H9 (cell line): ENCODE data around the gene CUL4A. TPM values are rescaled to one million over a fixed set of nuclear protein-coding genes. Genes with fewer than 3 reads are reported as not detected.

ENCODE experiments used
- DNase-seq: peaks from one replicate; pipeline ENCODE4 v3.0.0-alpha.2; 2017
- H2AFZ ChIP-seq: one replicate; pipeline ENCODE4 v1.6.1; 2013; ENCODE audit warnings: mild to moderate bottlenecking, low read length, control low read depth, moderate library complexity
- H2AK5ac ChIP-seq: 2 replicates; pipeline ENCODE4 v1.6.1; 2013; ENCODE audit warnings: low read length, control low read depth, mixed read lengths; ENCODE audit not compliant: insufficient read length
- H2BK120ac ChIP-seq: one replicate; pipeline ENCODE4 v1.6.1; 2013; ENCODE audit warnings: low read depth, mild to moderate bottlenecking, low read length, control low read depth, inconsistent platforms; ENCODE audit not compliant: poor library complexity, severe bottlenecking
- H2BK12ac ChIP-seq: 2 replicates; pipeline ENCODE4 v1.6.1; 2013; ENCODE audit warnings: low read length, control low read depth, mixed read lengths, low read depth; ENCODE audit not compliant: insufficient read length
- H2BK15ac ChIP-seq: 2 replicates; pipeline ENCODE4 v1.6.1; 2013; ENCODE audit warnings: low read depth, low read length, control low read depth
- H2BK20ac ChIP-seq: one replicate; pipeline ENCODE4 v1.6.1; 2013; ENCODE audit warnings: low read depth, mild to moderate bottlenecking, low read length, control low read depth, inconsistent platforms; ENCODE audit not compliant: poor library complexity, severe bottlenecking
- H2BK5ac ChIP-seq: 2 replicates; pipeline ENCODE4 v1.6.1; 2013; ENCODE audit warnings: low read length, control low read depth, mixed read lengths; ENCODE audit not compliant: insufficient read length
- H3K14ac ChIP-seq: 2 replicates; pipeline ENCODE4 v1.6.1; 2013; ENCODE audit warnings: low read length, control low read depth; ENCODE audit not compliant: insufficient read depth
- H3K18ac ChIP-seq: 2 replicates; pipeline ENCODE4 v1.6.1; 2013; ENCODE audit warnings: low read depth, mild to moderate bottlenecking, mixed read lengths, low read length, control low read depth; ENCODE audit not compliant: insufficient read length
- H3K23ac ChIP-seq: 2 replicates; pipeline ENCODE4 v1.6.1; 2013; ENCODE audit warnings: low read length, control low read depth, mixed read lengths, low read depth; ENCODE audit not compliant: insufficient read length
- H3K23me2 ChIP-seq: 2 replicates; pipeline ENCODE4 v1.6.1; 2013; ENCODE audit warnings: low read depth, mild to moderate bottlenecking, mixed read lengths, low read length, control low read depth; ENCODE audit not compliant: insufficient read length, poor library complexity, severe bottlenecking
- H3K27ac ChIP-seq: 2 replicates; pipeline ENCODE4 v1.5.1; 2013; ENCODE audit warnings: low read length, control low read depth, mixed read lengths, low read depth; ENCODE audit not compliant: insufficient read length
- H3K27me3 ChIP-seq: 2 replicates; pipeline ENCODE4 v1.6.1; 2013; ENCODE audit warnings: low read length, control low read depth, inconsistent platforms; ENCODE audit not compliant: insufficient read depth
- H3K4ac ChIP-seq: 2 replicates; pipeline ENCODE4 v1.6.1; 2013; ENCODE audit warnings: low read depth, mild to moderate bottlenecking, control low read depth, inconsistent platforms, low read length, moderate library complexity
- H3K4me1 ChIP-seq: 2 replicates; pipeline ENCODE4 v1.6.1; 2013; ENCODE audit warnings: low read length, control low read depth, inconsistent platforms; ENCODE audit not compliant: insufficient read depth
- H3K4me2 ChIP-seq: 2 replicates; pipeline ENCODE4 v1.6.1; 2013; ENCODE audit warnings: low read length, control low read depth, mixed read lengths; ENCODE audit not compliant: insufficient read length, insufficient read depth
- H3K56ac ChIP-seq: 2 replicates; pipeline ENCODE4 v1.6.1; 2013; ENCODE audit warnings: low read depth, mild to moderate bottlenecking, mixed read lengths, low read length, control low read depth; ENCODE audit not compliant: insufficient read length
- H3K79me1 ChIP-seq: 2 replicates; pipeline ENCODE4 v1.6.1; 2013; ENCODE audit warnings: low read depth, mild to moderate bottlenecking, moderate library complexity, low read length, control low read depth, inconsistent platforms; ENCODE audit not compliant: insufficient read depth, poor library complexity, severe bottlenecking
- H3K79me2 ChIP-seq: 2 replicates; pipeline ENCODE4 v1.6.1; 2013; ENCODE audit warnings: low read length, control low read depth, inconsistent platforms; ENCODE audit not compliant: insufficient read depth
- H3K9ac ChIP-seq: 2 replicates; pipeline ENCODE4 v1.6.1; 2013; ENCODE audit warnings: low read length, control low read depth, mixed read lengths; ENCODE audit not compliant: insufficient read length; ENCODE audit errors: extremely low read depth
- H3K9me3 ChIP-seq: one replicate; pipeline ENCODE4 v1.6.1; 2013; ENCODE audit warnings: low read depth, low read length, inconsistent platforms; ENCODE audit not compliant: control insufficient read depth
- H3T11ph ChIP-seq: one replicate; pipeline ENCODE4 v1.6.1; 2013; ENCODE audit warnings: mild to moderate bottlenecking, low read length, control low read depth, inconsistent platforms
- H4K20me1 ChIP-seq: one replicate; pipeline ENCODE4 v1.6.1; 2013; ENCODE audit not compliant: control insufficient read depth, insufficient read length, insufficient read depth
- H4K5ac ChIP-seq: 2 replicates; pipeline ENCODE4 v1.6.1; 2013; ENCODE audit warnings: low read depth, mild to moderate bottlenecking, mixed read lengths, low read length, control low read depth; ENCODE audit not compliant: insufficient read length
- H4K8ac ChIP-seq: replicated peaks from 2 replicates; pipeline ENCODE4 v1.6.1; 2013; ENCODE audit warnings: low read length, control low read depth, mixed read lengths, low read depth; ENCODE audit not compliant: insufficient read length
- H4K91ac ChIP-seq: 2 replicates; pipeline ENCODE4 v1.6.1; 2013; ENCODE audit warnings: low read depth, mild to moderate bottlenecking, moderate library complexity, mixed read lengths, low read length, control low read depth; ENCODE audit not compliant: insufficient read length
- H3K27ac Mint-ChIP-seq, 3 experiments: 2 replicates in 2 of 3; 3 replicates in 1 of 3; pipeline ENCODE4 v1.8.0; 2020 to 2021; ENCODE audit warnings: mixed read lengths in 3 of 3, mild to moderate bottlenecking in 1 of 3, moderate library complexity in 1 of 3
- H3K27me3 Mint-ChIP-seq: 2 replicates; pipeline ENCODE4 v1.8.0; 2021; ENCODE audit warnings: low read depth, mild to moderate bottlenecking, moderate library complexity, mixed read lengths
- H3K36me3 Mint-ChIP-seq, 3 experiments: 2 replicates in 2 of 3; 3 replicates in 1 of 3; pipeline ENCODE4 v1.8.0; 2020 to 2021; ENCODE audit warnings: low read depth in 3 of 3, mixed read lengths in 3 of 3; ENCODE audit not compliant: insufficient read depth in 1 of 3
- H3K4me1 Mint-ChIP-seq, 2 experiments: 2 replicates each; pipeline ENCODE4 v1.8.0; 2020; ENCODE audit warnings: mixed read lengths in 2 of 2
- H3K4me3 Mint-ChIP-seq, 2 experiments: 2 replicates in 1 of 2; 3 replicates in 1 of 2; pipeline ENCODE4 v1.8.0; 2020 to 2021; ENCODE audit warnings: mild to moderate bottlenecking in 2 of 2, mixed read lengths in 2 of 2, moderate library complexity in 1 of 2
- H3K9me3 Mint-ChIP-seq, 2 experiments: 2 replicates in 1 of 2; 3 replicates in 1 of 2; pipeline ENCODE4 v1.8.0; 2020; ENCODE audit warnings: mild to moderate bottlenecking in 2 of 2, mixed read lengths in 2 of 2, moderate library complexity in 1 of 2
- CTCF ChIP-seq: fragments of 200-600 bp; sonication (generic); conservative IDR thresholded peaks from 3 replicates; pipeline ENCODE4 v1.8.0; 2021; ENCODE audit warnings: antibody characterized with exemption, mild to moderate bottlenecking
- WGBS: extraction: QIAGEN DNeasy Blood & Tissue Kit; methylation state at CpG from one replicate; pipeline ENCODE4 v1.1.7; 2013; ENCODE audit warnings: missing lambda C conversion rate, low lambda C conversion rate, mixed read lengths; ENCODE audit not compliant: insufficient read length; ENCODE audit errors: extremely low coverage; 5-methylcytosine and 5-hydroxymethylcytosine counted together
- total RNA-seq: library from RNA; stranded (reverse); gene quantifications from 2 replicates; pipeline ENCODE4 v1.2.1, GENCODE V29; 2021

Gene CUL4A
- total RNA-seq, 1 experiment from 2014 or later, result 97.9 TPM

- Histone ChIP-seq H3K27ac (no peak overlapping the region), H3K4me2 (no peak overlapping the region), H3K4me1 (no peaks in the 10 kb centered on the region), H3K56ac (no peak overlapping the region), H3K14ac (no peak overlapping the region), H3K18ac (no peak overlapping the region), H4K5ac (no peak overlapping the region), H2AK5ac (no peak overlapping the region), H4K8ac (no peak overlapping the region), H2BK15ac (no peak overlapping the region), H3K79me2 (no peaks in the 10 kb centered on the region), H3K9ac (no peak overlapping the region), H3K23me2 (no peaks in the 10 kb centered on the region), H3K79me1 (no peaks in the 10 kb centered on the region), H3T11ph (no peak overlapping the region), H2AFZ (no peak overlapping the region), H2BK120ac (no peak overlapping the region), H3K9me3 (no peaks in the 10 kb centered on the region), H3K4ac (no peak overlapping the region), H3K23ac (no peak overlapping the region), H2BK5ac (no peak overlapping the region), H4K20me1 (no peaks in the 10 kb centered on the region), H2BK12ac (no peak overlapping the region), H3K27me3 (no peaks in the 10 kb centered on the region), H4K91ac (no peak overlapping the region), H2BK20ac (no peak overlapping the region)
- H3K27me3 Mint-ChIP-seq, result no peaks in the 10 kb centered on the region
- H3K4me1 Mint-ChIP-seq, result no peaks in the 10 kb centered on the region; a peak in 1 of 4 replicates
- DNase-seq, result no peak
- H3K27ac Mint-ChIP-seq, result no peak overlapping the region
- peaks cover 59 to 90% (median 86%) of the 10 kb centered on the region in 3 experiments for H3K36me3 Mint-ChIP-seq
- no CpG with 5 or more reads among the region's 2 CpGs for WGBS
- no peak for TF ChIP-seq CTCF
- H3K4me3 Mint-ChIP-seq, result no peak overlapping the region
- H3K9me3 Mint-ChIP-seq, result no peaks in the 10 kb centered on the region
Observed at GRCh38 chr13:113192902-113193301, 16.5 kb upstream of the CUL4A start.
